Activated CD8-positive, alpha-beta T cell treated with anti-CD3 and anti-CD28 coated beads for 36 hours (primary cell): ENCODE data around the gene CRELD2. TPM values are rescaled to one million over a fixed set of nuclear protein-coding genes. Genes with fewer than 3 reads are reported as not detected.
A peak's percentile ranks its signal among the peaks of the same experiment; 100 is the strongest.

ENCODE experiments used
- ATAC-seq: fragments of 200-7000 bp; cut with Tn5 transposase; one replicate; pipeline ENCODE4 v1.10.0; 2021; ENCODE audit warnings: mild to moderate bottlenecking, moderate library complexity
- CTCF ChIA-PET: fragments of 350-600 bp; sonication (Branson Sonifier 250); formaldehyde crosslinking; loops from one replicate; lab custom pipeline; 2021; ENCODE audit warnings: antibody characterized with exemption; lab: Charles Lee
- POLR2A ChIA-PET: fragments of 350-600 bp; sonication (Branson Sonifier 250); formaldehyde crosslinking; loops from one replicate; lab custom pipeline; 2021; ENCODE audit warnings: antibody characterized with exemption; lab: Charles Lee
- DNase-seq: peaks from one replicate; pipeline ENCODE4 v3.0.0-alpha.2; 2020
- H3K27ac Mint-ChIP-seq: one replicate; pipeline ENCODE4 v1.8.0; 2021; ENCODE audit warnings: mild to moderate bottlenecking, mixed read lengths
- H3K27me3 Mint-ChIP-seq: one replicate; pipeline ENCODE4 v1.8.0; 2021; ENCODE audit warnings: mixed read lengths
- H3K36me3 Mint-ChIP-seq: one replicate; pipeline ENCODE4 v1.8.0; 2021; ENCODE audit warnings: low read depth, mixed read lengths
- H3K4me1 Mint-ChIP-seq: one replicate; pipeline ENCODE4 v1.8.0; 2021; ENCODE audit warnings: low read depth, mixed read lengths
- H3K4me3 Mint-ChIP-seq: one replicate; pipeline ENCODE4 v1.8.0; 2021; ENCODE audit warnings: mild to moderate bottlenecking, moderate library complexity, mixed read lengths
- H3K9me3 Mint-ChIP-seq: one replicate; pipeline ENCODE4 v1.8.0; 2021; ENCODE audit warnings: mixed read lengths
- CTCF ChIP-seq: fragments of 200-600 bp; IDR thresholded peaks from one replicate; pipeline ENCODE4 v1.8.0; 2022; ENCODE audit warnings: antibody characterized with exemption, mild to moderate bottlenecking
- intact Hi-C: fragments of 100-400 bp; cut with micrococcal nuclease; formaldehyde crosslinking; loops from one replicate; pipeline ENCODE4 v1.10.0; 2022
- total RNA-seq, 2 experiments: library from RNA; stranded (reverse); gene quantifications; one replicate each; pipeline ENCODE4 v1.2.3, GENCODE V29; 2021

Gene CRELD2
- total RNA-seq = 10 to 100 TPM; 26.1 to 28.2 TPM

GRCh38 chr22:49917974-49918910, at the start of gene CRELD2, which contains the start of gene ALG12:
CRELD2 (plus strand) TSS chr22:49918634; CDS start chr22:49918770, 136 bp downstream.
ALG12 (minus strand) TSS chr22:49918438; CDS start chr22:49913765, 4,673 bp downstream.
- Mint-ChIP-seq H3K4me1 (peaks cover 17% of the 10 kb centered on the region), H3K4me3 (peak within 1 kb of the TSS; percentile 81), H3K27ac (peak within 1 kb of the TSS; percentile 87), H3K27me3 (no peaks in the 10 kb centered on the region), H3K36me3 (peaks cover 13% of the 10 kb centered on the region), H3K9me3 (no peaks in the 10 kb centered on the region)
- CTCF ChIA-PET = interaction anchor here (0.9 to 1.4 kb wide), 3 partner anchors 63 to 151 kb away, joined by 3 to 7 read pairs (median 3); no protein-coding TSS in a partner anchor
- intact Hi-C loops = no loop called here
- ATAC-seq (peak; percentile 99), DNase-seq (peak; percentile 99)
- no peak for TF ChIP-seq CTCF
- POLR2A ChIA-PET = interaction anchor here (1.1 kb wide), 1 partner anchor 64 kb away, joined by 3 read pairs; no protein-coding TSS in a partner anchor

GRCh38 chr22:49869086-49869830, 49.2 kb upstream of the CRELD2 start:
- no peak for ATAC-seq
- peaks cover 67% of the 10 kb centered on the region for H3K36me3 Mint-ChIP-seq
- no peak for DNase-seq
- H3K27me3 Mint-ChIP-seq = no peaks in the 10 kb centered on the region
- H3K4me1 Mint-ChIP-seq = peaks cover 60% of the 10 kb centered on the region
- intact Hi-C loops = no loop called here
- no peak overlapping the region for H3K4me3 Mint-ChIP-seq
- peaks cover 27% of the 10 kb centered on the region for H3K9me3 Mint-ChIP-seq
- POLR2A ChIA-PET = interaction anchor here (1.1 to 2.8 kb wide), 3 partner anchors 13 to 31 kb away, joined by 3 to 10 read pairs (median 6); partner anchors contain the start of gene ZBED4
- H3K27ac Mint-ChIP-seq = peak overlapping the region; percentile 48
- CTCF ChIA-PET = no interaction called here
- TF ChIP-seq CTCF = no peak

- peak; percentile 63 for ATAC-seq
- Mint-ChIP-seq H3K27ac (peak overlapping the region; percentile 48), H3K4me1 (peaks cover 59% of the 10 kb centered on the region), H3K36me3 (peaks cover 69% of the 10 kb centered on the region), H3K4me3 (peak overlapping the region; percentile 6), H3K9me3 (peaks cover 27% of the 10 kb centered on the region), H3K27me3 (no peaks in the 10 kb centered on the region)
- no peak for TF ChIP-seq CTCF
- CTCF ChIA-PET = no interaction called here
- intact Hi-C loops = no loop called here
- peak; percentile 43 for DNase-seq
- POLR2A ChIA-PET = interaction anchor here (1.1 to 2.4 kb wide), 3 partner anchors 12 to 30 kb away, joined by 3 to 10 read pairs (median 6); partner anchors contain the start of gene ZBED4
Measured at GRCh38 chr22:49869845-49870712, 48.4 kb upstream of the CRELD2 start.

- no peak for ATAC-seq
- intact Hi-C loops = no loop called here
Measured at GRCh38 chr22:49871482-49871881, 47.0 kb upstream of the CRELD2 start.

More at GRCh38 chr22:49871482-49871881, 47.0 kb upstream of the CRELD2 start:
- no peaks in the 10 kb centered on the region for H3K27me3 Mint-ChIP-seq
- H3K9me3 Mint-ChIP-seq = peaks cover 18% of the 10 kb centered on the region
- ChIA-PET CTCF (no interaction called here), POLR2A (interaction anchor here (2.0 to 2.4 kb wide), 2 partner anchors 11 to 17 kb away, joined by 6 to 10 read pairs; partner anchors contain the start of gene ZBED4)
- no peak for TF ChIP-seq CTCF
- H3K36me3 Mint-ChIP-seq = peaks cover 68% of the 10 kb centered on the region
- H3K27ac Mint-ChIP-seq = no peak overlapping the region
- DNase-seq = no peak
- H3K4me3 Mint-ChIP-seq = no peak overlapping the region
- H3K4me1 Mint-ChIP-seq = peaks cover 55% of the 10 kb centered on the region
